ENCODE data around the gene SUGCT.

Gene SUGCT

DNA sequence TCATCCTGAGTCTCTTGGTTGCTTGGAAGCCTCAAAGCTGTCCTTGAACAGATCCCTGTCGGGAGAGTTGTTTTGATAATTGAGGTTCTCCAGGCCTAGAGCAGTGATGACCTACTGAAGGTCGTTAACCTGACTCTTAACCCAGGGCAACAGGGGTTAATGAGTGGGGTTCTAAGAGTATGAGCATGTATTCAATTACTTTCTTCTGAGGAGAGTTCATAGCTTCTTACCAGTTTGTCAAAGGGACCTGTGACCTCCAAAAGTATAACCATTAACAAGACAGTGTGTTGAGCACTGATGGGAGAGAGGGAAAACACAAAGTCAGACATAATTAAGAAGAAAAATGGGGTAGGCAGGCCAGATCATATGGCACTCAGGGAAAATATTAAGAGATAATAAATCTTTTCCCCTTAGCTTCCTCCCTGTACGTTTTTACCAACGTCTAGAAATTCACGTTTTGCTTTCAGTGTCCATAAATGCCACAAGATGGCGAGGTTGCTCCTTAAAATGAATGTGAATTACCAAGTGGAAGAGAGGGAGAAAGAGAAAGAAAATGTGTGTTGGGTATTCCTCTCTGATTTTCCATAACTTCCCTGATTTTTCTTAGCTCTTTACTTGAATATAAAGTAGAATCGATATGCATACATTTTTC lies 97.6 kb downstream of the SUGCT start:
- H3K27ac ChIP-seq = no peak overlapping the region
- no peak for TF ChIP-seq ZFX (IDR thresholded peaks at IDR 0.05)
- TF ChIP-seq, protein P1, sequence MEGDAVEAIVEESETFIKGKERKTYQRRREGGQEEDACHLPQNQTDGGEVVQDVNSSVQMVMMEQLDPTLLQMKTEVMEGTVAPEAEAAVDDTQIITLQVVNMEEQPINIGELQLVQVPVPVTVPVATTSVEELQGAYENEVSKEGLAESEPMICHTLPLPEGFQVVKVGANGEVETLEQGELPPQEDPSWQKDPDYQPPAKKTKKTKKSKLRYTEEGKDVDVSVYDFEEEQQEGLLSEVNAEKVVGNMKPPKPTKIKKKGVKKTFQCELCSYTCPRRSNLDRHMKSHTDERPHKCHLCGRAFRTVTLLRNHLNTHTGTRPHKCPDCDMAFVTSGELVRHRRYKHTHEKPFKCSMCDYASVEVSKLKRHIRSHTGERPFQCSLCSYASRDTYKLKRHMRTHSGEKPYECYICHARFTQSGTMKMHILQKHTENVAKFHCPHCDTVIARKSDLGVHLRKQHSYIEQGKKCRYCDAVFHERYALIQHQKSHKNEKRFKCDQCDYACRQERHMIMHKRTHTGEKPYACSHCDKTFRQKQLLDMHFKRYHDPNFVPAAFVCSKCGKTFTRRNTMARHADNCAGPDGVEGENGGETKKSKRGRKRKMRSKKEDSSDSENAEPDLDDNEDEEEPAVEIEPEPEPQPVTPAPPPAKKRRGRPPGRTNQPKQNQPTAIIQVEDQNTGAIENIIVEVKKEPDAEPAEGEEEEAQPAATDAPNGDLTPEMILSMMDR (conservative IDR thresholded peaks at IDR 0.05) = peak; percentile 81

DNA sequence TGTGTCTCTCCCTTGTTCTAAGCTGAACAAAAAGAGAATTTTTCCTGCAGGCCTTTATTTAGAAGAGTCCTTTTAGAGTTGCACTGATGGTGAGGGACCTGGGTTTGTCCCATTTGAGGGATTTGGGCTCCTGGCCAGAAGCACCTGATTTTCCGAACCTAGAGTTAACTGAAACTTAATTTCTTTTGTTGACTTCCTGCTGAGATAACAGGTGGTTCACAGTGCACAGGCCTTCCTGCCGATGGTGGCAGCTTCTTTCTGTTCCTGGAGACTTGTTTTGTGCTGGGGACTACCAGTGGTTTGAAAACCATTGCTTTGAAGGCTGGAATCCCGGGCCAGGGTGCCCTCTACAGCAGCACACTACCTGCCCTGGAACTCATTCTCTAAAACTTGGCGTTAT lies 99.2 kb downstream of the SUGCT start:
- TF ChIP-seq ZFX (IDR thresholded peaks at IDR 0.05) = no peak
- TF ChIP-seq, protein P1 (conservative IDR thresholded peaks at IDR 0.05) = no peak
- no peak overlapping the region for H3K27ac ChIP-seq

DNA sequence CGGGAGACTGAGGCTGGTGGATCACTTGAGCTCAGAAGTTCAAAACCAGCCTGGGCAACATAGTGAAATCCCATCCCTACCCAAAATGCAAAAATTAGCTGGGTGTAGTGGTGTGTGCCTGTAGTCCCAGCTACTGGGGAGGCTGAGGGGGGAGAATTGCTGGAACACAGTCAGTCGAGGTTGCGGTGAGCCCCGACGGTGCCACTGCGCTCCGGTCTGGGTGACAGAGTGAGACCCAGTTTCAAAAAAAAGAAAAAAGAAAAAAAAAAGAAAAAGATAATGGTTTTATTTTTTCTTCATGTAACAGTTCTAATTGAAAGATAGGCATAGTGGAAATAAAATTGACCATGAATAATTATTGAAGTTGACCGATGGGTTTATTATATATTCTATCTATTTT lies 99.9 kb downstream of the SUGCT start:
- H3K27ac ChIP-seq = no peak overlapping the region
- TF ChIP-seq ZFX (IDR thresholded peaks at IDR 0.05) = no peak
- TF ChIP-seq, protein P1 (conservative IDR thresholded peaks at IDR 0.05) = no peak

DNA sequence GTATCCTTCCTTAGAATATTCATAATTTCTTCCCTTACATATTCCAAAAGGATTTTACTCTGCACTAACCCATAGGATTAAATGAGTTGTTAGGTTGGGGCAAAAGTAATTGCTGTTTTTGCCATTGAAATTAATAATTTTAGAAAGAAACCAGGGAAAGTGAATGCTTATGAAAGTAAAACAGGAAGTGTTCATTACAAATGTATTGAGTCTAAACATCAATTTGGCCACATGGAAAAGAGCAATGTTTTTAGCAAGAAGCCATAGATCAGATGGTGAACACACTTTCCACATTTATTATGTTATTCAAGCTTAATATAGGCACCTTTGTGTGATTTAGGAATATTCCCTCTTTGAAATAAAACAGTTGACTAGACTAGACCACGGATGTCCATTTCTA lies 102.9 kb downstream of the SUGCT start:
- TF ChIP-seq, protein P1 (conservative IDR thresholded peaks at IDR 0.05) = no peak
- no peak for TF ChIP-seq ZFX (IDR thresholded peaks at IDR 0.05)
- H3K27ac ChIP-seq = no peak overlapping the region

DNA sequence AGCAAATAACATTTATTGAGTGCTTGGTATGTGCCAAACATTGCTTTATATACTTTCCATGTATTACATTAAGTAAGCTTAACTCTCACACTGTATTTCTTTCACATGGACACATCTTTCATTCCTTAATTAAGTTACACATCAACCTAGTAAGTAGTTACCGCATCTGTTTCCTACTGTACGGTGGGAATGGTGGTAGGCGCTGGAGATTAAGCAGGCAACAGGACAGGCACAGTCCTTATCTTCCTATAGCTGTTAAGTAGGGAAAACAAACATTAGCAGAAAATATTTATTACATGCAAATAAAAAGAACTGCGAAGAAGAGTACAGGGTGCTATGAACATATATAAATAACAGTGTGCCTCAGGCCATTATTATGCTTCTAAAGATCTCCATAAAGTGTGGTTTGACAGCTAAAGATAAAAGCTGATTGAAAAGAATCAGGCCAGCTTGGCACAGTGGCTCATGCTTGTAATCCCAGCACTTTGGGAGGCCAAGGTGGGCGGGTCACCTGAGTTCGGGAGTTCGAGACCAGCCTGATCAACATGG lies 105.0 kb downstream of the SUGCT start:
- TF ChIP-seq, protein P1 (conservative IDR thresholded peaks at IDR 0.05) = no peak
- TF ChIP-seq ZFX (IDR thresholded peaks at IDR 0.05) = no peak

DNA sequence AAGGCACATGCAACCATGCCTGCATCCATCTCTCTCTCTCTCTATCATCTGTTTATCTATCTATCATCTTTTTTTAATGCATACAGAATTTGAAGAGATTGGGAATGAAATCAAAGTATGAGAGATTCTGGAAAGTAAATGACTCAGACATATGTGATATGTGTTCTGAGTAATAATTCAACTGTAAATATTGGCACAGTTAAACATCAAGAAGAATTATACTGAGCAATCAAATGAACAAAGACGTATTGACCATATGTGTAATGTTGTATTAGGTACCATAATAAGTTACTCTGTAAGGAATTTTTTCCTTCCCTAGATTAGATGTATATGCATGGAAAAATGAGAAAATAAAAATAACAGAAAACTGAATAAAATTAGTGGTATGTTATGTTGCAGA lies 108.3 kb downstream of the SUGCT start:
- H3K27ac ChIP-seq = no peak overlapping the region
- TF ChIP-seq, protein P1 (conservative IDR thresholded peaks at IDR 0.05) = no peak
- no peak for TF ChIP-seq ZFX (IDR thresholded peaks at IDR 0.05)

More for the DNA sequence above, 105.0 kb downstream of the SUGCT start:
- H3K27ac ChIP-seq = peak overlapping the region; percentile 46

DNA sequence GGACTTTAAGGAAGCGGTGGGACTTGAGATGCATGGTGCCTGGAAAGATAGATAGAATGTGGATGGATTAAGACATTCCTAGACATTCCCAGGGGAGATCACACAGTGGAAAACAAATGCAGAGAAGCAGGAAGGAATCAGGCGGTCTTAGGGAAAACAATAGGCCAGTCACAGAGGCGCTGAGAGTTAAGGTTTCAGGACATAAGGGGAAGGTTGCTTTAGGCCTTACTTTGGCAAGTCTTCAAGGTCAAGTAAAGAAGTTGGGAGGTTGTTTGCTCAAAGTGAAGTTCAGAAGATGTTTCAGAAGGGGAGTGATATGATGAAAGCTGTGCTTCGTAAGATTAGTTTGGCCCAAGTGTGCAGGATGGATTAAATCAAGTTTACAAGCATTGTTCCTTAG lies 109.4 kb downstream of the SUGCT start:
- no peak for TF ChIP-seq ZFX (IDR thresholded peaks at IDR 0.05)
- TF ChIP-seq, protein P1 (conservative IDR thresholded peaks at IDR 0.05) = no peak
- peak overlapping the region; percentile 57 for H3K27ac ChIP-seq

All from C4-2B (cell line).